COLO668 (cell line): Measurements from ENCODE around the gene NDRG4.

Experiments
- DNase-seq: peaks from one replicate; lab custom pipeline; 2025; ENCODE audit not compliant: unreplicated experiment; lab: John Stamatoyannopoulos, UW

NDRG4 gene

GRCh38 chr16:58493756-58494431 is 6.0 kb upstream of the NDRG4 start:
- no peak for DNase-seq

DNA sequence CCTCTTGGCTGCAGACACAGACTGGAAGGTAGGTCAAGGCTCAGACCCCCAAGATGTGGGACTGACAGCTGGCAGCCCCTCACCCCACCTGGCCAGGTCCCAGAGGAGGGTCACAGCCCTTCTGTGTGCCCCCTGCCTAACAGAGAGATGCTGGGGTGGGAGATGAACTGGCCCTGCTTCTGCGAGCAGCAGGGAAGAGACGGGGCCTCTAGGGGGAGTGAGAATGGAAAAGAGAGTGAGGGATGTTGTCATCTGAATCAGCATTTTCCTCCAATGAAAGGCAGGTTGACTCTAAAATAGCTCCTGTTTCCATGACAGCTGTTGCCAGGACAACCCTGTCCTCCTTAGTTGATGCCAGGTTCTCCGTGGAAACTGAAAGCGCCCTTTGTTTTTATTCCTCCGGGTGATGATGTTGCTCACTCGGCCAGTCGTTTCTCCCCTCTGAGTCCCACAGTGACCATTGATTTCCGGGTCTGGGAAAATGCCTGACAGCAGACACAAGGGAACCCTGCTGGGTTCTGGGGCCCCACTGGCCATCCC is 4.9 kb upstream of the NDRG4 start:
- DNase-seq: peak; percentile 85

GRCh38 chr16:58495521-58496331 is 4.2 kb upstream of the NDRG4 start:
- DNase-seq: peak; percentile 42

DNA sequence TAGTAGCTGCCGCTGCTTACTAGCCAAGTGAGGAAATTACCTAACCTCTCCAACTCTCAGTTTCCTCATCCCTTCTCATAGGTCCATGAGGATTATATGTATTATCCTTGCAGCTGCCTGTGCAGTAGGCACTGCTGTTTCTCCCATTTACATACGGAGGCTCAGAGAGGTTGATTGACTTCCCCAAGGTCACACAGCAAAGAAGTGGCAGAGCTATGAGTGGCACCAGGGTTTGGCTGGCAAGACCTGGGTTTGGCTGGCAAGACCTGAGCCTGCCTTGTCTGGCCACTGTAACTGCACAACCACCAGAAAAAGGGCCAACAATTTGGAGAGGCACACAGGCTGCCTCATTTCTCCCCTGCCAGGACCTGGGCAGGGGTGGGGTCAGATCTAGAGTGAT is 2.5 kb upstream of the NDRG4 start:
- DNase-seq: no peak

GRCh38 chr16:58497935-58498334 is 2.0 kb upstream of the NDRG4 start:
- DNase-seq: no peak

- no peak for DNase-seq
Observed at GRCh38 chr16:58498341-58499091, 1.4 kb upstream of the NDRG4 start.

DNA sequence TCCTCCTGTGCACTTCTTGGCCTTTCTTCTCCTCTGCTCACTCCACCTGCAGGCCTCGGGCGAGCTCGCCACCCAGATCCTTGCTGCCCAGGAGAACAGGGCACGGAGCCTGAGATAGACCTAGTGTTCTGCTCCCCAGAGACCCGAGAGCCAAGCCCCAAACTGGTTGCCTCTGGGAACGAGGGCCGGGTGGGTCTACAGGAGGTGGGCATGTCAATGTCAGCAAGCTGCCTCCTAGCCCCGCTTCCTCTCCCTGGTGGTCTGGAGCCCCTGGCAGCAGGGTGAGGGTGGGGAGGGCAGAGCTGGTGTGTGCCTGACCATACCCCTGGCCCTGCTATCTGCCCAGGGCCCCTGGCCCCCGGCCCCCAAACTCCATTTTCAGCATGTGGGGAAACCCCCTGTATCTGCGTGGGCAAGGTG is 841 bp upstream of the NDRG4 start:
- DNase-seq: no peak

GRCh38 chr16:58500430-58501241 is 693 bp downstream of the NDRG4 start:
- peak; percentile 62 for DNase-seq

- peak; percentile 68 for DNase-seq
Observed at GRCh38 chr16:58501242-58502131, 1.5 kb downstream of the NDRG4 start.

- no peak for DNase-seq
Observed at GRCh38 chr16:58502217-58502921, 2.4 kb downstream of the NDRG4 start.

- no peak for DNase-seq
Observed at GRCh38 chr16:58503166-58503862, 3.4 kb downstream of the NDRG4 start.

GRCh38 chr16:58503863-58504688 is 4.1 kb downstream of the NDRG4 start:
- DNase-seq: no peak

DNA sequence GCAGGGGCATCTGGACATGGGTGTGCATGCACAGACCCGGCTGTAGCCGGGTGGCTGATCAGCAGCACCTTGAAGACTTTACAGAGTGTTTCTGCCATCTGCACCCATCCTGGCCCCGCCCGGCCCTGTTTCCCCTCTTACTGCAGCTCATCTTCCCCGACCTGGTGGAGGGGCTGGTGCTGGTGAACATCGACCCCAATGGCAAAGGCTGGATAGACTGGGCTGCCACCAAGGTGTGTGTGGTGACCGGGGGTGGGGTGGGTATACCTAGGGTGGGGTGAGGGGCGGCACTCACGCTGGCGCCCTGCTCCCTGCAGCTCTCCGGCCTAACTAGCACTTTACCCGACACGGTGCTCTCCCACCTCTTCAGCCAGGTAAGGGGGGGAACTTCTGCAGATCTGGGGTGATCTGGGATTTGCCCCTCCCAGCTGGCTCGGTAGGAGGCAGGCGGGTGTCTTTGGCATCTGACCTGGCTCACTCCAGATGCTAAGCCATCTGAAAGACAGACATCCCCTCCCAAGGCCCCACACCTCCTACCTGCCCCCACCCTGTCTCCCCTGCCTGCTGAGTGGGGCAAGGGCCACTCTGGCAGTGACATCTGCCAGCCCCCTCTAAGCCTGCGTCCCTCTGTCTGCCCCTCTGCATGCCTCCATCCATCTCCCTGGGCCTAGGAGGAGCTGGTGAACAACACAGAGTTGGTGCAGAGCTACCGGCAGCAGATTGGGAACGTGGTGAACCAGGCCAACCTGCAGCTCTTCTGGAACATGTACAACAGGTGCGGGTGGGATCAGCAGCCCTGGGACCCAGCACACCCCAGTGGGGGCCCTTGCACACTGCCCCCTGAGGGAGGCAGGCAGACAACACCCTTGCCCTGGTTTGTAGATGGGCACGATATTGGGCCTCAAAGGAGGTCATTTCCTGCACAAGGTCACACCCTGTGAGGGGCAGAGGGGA is 6.6 kb downstream of the NDRG4 start:
- DNase-seq: no peak

DNA sequence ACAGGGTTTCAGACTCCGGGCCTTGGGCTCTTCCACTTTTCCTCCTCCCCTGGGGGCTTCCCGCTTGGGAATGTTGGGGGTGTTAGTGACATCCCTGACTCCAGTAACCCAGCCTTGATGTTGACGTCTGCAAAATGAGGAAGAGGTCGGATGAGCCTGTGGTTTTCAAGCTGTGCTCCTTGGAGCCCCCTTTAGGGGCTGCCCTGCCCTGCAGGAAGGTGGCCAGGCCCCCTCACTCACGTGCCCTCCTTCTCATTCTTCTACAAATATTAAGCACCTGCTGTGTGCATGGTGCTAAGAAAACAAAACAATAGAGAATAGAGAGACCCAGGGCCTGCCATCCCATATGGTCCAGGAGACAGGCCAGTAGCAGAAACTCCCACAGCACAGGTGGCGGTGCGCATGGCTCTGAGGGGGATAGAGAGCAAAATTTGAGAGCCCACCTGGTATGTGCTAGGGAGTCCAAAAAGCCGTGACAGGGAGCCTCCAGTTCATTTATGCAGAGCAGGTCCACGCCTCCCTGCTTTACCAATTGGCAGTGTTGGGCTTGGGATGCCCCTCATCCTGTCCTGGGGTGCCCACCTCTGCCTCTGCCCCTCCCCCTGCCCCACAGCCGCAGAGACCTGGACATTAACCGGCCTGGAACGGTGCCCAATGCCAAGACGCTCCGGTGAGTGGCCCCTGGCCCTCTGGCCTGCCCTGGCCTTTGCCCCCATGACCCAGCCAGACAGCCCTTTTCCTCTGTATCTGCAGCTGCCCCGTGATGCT is 7.4 kb downstream of the NDRG4 start:
- no peak for DNase-seq

- DNase-seq: no peak
Observed at GRCh38 chr16:58507963-58508670, 8.2 kb downstream of the NDRG4 start.
